GM15510 (cell line): ENCODE results near the gene RBM45.

Experiments
- POLR2A ChIP-seq: IDR thresholded peaks from 3 replicates; pipeline ENCODE4 v1.6.1; 2011; ENCODE audit warnings: borderline replicate concordance; ENCODE audit not compliant: insufficient read length; ENCODE audit errors: extremely low read depth

Gene RBM45

DNA sequence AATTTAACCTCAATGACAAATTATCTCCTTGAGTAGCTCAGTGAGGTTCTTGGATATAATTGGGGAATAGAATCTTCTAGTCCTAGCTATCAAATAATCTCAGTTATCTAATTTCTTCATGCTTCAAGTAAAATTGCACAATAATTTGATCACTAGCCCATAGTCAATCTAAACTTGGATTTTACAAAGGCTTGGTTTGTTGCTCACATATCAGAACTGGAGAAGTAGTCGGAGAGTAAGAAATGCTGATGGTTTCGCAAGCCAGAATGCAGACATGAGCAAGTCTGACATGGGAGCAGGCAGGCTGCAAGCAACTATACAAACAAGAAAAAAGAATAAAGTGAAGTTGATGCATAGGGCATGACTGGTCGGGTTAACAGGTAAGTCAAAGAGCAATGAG lies 28.0 kb upstream of the RBM45 start:
- no peak for TF ChIP-seq POLR2A

DNA sequence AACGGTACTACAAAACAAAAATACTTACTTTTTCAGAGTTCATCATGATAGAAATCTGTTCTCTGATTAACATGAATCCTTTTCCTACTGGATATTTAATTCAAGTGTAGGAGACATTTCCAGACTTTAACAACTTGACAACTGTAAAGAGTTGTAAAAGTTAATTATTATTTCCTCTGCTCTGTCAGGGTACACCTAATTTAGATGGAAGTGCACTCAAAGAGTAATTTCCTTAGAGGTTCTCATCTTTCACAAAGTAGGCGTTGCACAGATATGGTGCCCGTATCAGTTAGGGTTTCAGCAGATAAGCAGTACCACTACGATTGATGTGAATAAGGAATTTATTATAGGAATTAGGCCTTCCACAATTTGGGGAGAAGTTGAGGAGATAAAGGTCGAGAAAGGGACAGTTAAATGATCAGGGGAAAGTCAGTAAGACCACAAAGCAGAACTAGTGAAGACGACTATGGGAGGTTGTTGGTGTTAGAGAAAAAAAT lies 23.4 kb upstream of the RBM45 start:
- TF ChIP-seq POLR2A = no peak

DNA sequence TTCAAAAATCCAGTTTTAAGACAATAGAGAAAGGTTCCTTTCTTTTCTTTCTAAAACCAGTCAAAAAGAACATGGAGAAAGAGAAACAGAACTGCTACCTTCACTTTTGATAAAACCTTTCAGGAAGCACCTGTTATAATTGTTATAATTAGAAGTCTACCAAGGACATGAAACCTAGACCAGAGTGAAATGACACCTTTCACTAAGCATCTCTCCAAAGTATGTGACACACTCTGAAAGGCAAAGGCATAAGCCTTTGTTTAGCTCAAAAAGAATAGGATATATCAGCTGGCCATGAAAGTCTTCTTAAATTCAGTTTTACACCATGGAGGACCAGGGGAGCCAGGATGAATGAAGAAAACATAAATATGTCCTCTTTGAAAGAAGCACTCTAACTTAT lies 18.8 kb upstream of the RBM45 start:
- no peak for TF ChIP-seq POLR2A

- TF ChIP-seq POLR2A = no peak
Observed at GRCh38 chr2:178101321-178102079, 10.7 kb upstream of the RBM45 start.

- TF ChIP-seq POLR2A = no peak
Observed at GRCh38 chr2:178105566-178105965, 6.7 kb upstream of the RBM45 start.

DNA sequence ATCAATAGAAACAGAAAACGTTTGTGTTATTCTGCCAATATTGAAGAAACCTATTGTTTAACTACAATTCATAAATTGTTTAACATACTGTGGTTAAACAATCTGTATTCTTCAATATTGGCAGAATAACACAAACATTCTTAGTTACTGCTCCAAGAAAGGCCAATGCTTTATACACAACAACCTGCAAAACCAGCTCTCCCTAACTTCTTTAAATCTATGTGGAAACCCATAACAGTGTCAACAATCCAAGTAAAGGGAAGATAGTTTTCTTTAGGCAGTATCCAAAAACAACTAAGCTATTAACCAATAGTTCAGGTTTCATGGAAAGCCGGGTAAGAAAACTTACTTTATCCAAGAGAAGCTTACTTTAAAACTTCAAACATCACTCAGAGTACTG lies 6.2 kb upstream of the RBM45 start:
- TF ChIP-seq POLR2A = no peak

GRCh38 chr2:178108176-178108575 lies 4.1 kb upstream of the RBM45 start:
- no peak for TF ChIP-seq POLR2A

DNA sequence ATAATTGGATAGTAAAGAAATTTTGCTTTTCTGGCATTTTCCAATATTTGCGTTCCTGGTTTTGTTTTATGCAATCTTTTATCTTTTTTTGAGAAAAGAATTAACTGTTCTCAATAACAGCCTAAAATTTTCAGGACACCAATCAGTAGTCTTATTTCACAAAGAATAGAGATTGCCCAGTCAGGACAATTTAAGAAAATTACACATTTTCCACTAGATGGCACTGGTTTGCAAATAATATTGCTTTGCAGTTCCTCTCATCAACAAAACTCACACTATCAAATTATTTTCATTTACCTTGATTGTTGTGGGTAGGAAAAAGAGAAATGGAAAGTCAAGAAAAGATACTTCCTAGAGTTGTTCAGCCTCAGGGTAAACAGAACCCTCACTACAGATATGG lies 2.4 kb upstream of the RBM45 start:
- TF ChIP-seq POLR2A = no peak

- no peak for TF ChIP-seq POLR2A
Observed at GRCh38 chr2:178110681-178111080, 1.6 kb upstream of the RBM45 start.

DNA sequence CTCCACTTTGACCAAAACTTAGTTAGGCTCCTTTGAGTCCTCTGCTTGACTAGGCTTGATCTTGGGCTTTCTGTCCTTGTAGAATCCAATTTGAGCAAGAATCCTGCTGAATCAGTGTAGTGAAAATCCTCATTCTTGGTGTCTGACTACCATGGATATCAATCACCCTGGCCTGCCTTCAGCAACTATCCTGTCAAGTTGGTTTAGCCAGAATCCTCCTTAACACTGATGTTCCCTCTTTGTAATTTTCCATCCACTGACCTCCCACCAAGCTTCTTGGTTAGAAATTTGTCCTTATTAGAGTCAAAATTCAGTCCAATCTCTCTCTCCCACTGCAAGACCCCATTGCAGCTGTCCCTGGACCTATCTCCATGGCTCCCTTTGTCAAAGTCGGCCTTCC lies 494 bp upstream of the RBM45 start:
- no peak for TF ChIP-seq POLR2A

- TF ChIP-seq POLR2A = no peak
Observed at GRCh38 chr2:178114462-178114861, 2.2 kb downstream of the RBM45 start.

DNA sequence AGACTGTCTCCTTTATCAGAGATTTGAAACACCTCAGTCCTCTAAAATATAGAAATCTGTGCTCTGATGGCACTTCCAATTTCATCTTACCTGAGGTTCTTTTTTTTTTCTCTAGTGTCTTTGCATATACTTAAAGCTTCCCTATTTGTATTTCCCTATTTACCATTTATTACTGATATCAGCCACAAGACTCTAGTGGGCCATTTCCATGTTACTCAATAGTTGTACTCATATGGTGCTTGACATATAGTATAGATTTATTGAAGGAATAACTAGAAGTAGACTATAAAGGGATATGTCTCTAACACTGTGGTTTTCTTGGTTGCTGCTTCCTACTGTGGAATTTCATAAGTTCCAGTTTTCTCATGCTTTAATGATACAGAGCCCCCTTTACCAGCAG lies 3.0 kb downstream of the RBM45 start:
- no peak for TF ChIP-seq POLR2A

GRCh38 chr2:178117725-178118124 lies 5.5 kb downstream of the RBM45 start:
- TF ChIP-seq POLR2A = no peak

DNA sequence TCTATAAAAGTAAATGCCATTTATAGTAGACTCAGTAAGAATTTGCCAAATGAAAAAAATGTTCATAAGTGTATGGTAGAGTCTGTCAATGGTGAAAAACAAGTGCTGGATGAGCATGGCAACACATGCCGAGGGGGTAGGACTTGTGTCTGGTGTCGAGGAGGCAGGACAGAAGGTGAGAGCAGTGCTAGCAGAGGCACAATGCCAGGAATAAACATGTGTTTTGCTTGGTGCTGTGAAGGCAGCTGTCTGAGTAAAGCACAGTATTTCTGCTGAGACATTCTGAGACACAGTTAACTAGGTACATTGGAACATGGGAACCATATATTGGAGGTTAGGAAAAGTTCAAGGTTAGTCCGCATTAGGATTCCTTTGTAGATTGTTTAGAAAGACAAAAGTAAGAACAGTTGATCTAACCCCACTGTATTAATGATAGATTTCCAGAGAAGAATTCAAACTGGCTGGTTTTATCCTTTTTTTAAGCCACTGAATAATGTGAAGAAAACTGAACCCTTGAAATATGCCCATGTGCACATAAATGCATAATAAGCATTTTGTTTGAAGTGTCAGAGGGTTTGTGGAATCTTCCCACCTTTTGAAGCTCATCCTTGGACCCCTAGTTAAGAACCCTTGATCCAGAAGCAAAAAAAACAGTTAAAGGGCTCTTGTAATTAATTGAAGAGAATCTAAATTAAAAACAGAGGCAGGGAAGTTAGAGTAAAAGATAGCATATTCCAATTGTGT lies 7.1 kb downstream of the RBM45 start:
- TF ChIP-seq POLR2A = no peak

DNA sequence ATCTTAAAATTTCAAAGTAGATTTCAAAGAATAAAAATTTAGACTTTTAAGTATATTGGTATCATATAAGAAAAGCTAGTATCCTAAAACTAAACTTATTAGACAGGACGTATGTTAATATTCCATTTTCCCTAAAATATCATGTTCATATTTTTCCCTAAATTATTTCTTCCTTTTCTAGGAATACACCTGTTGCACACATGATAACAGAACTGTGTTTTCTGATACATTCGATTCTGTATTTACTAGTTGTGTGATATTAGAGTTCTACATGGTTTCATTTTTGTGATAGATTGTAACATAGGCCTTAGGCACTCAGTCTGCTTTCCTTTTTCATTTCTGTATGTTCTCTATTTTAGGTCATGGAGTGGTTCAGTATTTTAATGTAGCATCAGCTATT lies 10.9 kb downstream of the RBM45 start:
- TF ChIP-seq POLR2A = no peak

GRCh38 chr2:178125125-178125524 lies 12.9 kb downstream of the RBM45 start:
- TF ChIP-seq POLR2A = no peak
